Thyroid gland (tissue), 4 donors: Measurements from ENCODE around the gene VEPH1. TPM values are rescaled to one million over a fixed set of nuclear protein-coding genes. Genes with fewer than 3 reads are reported as not detected.

ENCODE experiments used
- DNase-seq, 2 donors: peaks; one replicate each; pipeline ENCODE4 v3.0.0-alpha.2; 2019
- H3K27ac ChIP-seq, 3 donors: fragments of 200-600 bp; sonication (generic); 1 replicate in 2 of 3; 2 replicates in 1 of 3; pipeline ENCODE4 v1.5.1; 2016 to 2019; ENCODE audit warnings: mild to moderate bottlenecking in 1 of 3, moderate library complexity in 1 of 3
- H3K27me3 ChIP-seq: fragments of 200-600 bp; sonication (generic); one replicate; pipeline ENCODE4 v1.5.1; 2019
- H3K36me3 ChIP-seq, 2 donors: fragments of 200-600 bp; sonication (generic); one replicate each; pipeline ENCODE4 v1.5.1; 2016 to 2019
- H3K4me1 ChIP-seq, 2 donors: fragments of 200-600 bp; sonication (generic); one replicate each; pipeline ENCODE4 v1.5.1; 2017 to 2019
- H3K4me3 ChIP-seq, 3 donors: fragments of 200-600 bp; sonication (generic); replicated peaks in 1 of 3; 1 replicate in 2 of 3; 2 replicates in 1 of 3; pipeline ENCODE4 v1.5.1; 2016; ENCODE audit warnings: mild to moderate bottlenecking in 1 of 3
- H3K9me3 ChIP-seq: fragments of 200-600 bp; sonication (generic); one replicate; pipeline ENCODE4 v1.5.1; 2017
- POLR2A ChIP-seq, 2 donors: fragments of 450-650 bp; IDR thresholded peaks; one replicate each; pipeline ENCODE4 v1.6.1; 2017; ENCODE audit warnings: antibody characterized with exemption in 2 of 2, mild to moderate bottlenecking in 2 of 2, moderate library complexity in 1 of 2
- WGBS, 2 donors: methylation state at CpG; one replicate each; pipeline ENCODE4 v1.1.5; 2017; 5-methylcytosine and 5-hydroxymethylcytosine counted together
- intact Hi-C: fragments of 100-400 bp; cut with DNase I; formaldehyde crosslinking; loops from one replicate; pipeline ENCODE4 v1.15.1; 2023
- total RNA-seq, 4 donors: library from RNA; depleted of rRNA; stranded (reverse); fragments of >200 nt; gene quantifications; one replicate each; pipeline ENCODE4 v1.2.3, GENCODE V29; 2016
- TF ChIP-seq, protein P1 (sequence below), 6 experiments: fragments of 200-600 bp in 3 of 6; fragments of 450-650 bp in 3 of 6; sonication (generic) in 3 of 6; IDR thresholded peaks; one replicate each; pipeline ENCODE4 v1.5.1; 2016 to 2019; ENCODE audit warnings: antibody characterized with exemption in 6 of 6, mild to moderate bottlenecking in 2 of 6, inconsistent platforms in 1 of 6, moderate library complexity in 1 of 6

Gene VEPH1
- total RNA-seq, 4 donors from 2014 or later = 1.7 to 12.0 (median 5.0) TPM

- no peak overlapping the region for H3K27ac ChIP-seq
- intact Hi-C loops = no loop called here
- DNase-seq = no peak
- no peaks in the 10 kb centered on the region for H3K36me3 ChIP-seq
- no peaks in the 10 kb centered on the region for H3K27me3 ChIP-seq
- no peaks in the 10 kb centered on the region for H3K9me3 ChIP-seq
- H3K4me3 ChIP-seq = no peak overlapping the region
- H3K4me1 ChIP-seq = no peaks in the 10 kb centered on the region
- 77 to 84% methylated on average over 2 of the region's 2 CpGs for WGBS, 2 donors
- no peak for TF ChIP-seq POLR2A (IDR thresholded peaks at IDR 0.05)
- TF ChIP-seq, protein P1, sequence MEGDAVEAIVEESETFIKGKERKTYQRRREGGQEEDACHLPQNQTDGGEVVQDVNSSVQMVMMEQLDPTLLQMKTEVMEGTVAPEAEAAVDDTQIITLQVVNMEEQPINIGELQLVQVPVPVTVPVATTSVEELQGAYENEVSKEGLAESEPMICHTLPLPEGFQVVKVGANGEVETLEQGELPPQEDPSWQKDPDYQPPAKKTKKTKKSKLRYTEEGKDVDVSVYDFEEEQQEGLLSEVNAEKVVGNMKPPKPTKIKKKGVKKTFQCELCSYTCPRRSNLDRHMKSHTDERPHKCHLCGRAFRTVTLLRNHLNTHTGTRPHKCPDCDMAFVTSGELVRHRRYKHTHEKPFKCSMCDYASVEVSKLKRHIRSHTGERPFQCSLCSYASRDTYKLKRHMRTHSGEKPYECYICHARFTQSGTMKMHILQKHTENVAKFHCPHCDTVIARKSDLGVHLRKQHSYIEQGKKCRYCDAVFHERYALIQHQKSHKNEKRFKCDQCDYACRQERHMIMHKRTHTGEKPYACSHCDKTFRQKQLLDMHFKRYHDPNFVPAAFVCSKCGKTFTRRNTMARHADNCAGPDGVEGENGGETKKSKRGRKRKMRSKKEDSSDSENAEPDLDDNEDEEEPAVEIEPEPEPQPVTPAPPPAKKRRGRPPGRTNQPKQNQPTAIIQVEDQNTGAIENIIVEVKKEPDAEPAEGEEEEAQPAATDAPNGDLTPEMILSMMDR (IDR thresholded peaks at IDR 0.05) = no peak
Measured at GRCh38 chr3:157300094-157300493, 203.1 kb downstream of the VEPH1 start.

- Histone ChIP-seq H3K27me3 (no peaks in the 10 kb centered on the region), H3K4me1 (no peaks in the 10 kb centered on the region), H3K4me3 (no peak overlapping the region), H3K36me3 (no peaks in the 10 kb centered on the region), H3K27ac (no peak overlapping the region), H3K9me3 (no peaks in the 10 kb centered on the region)
- intact Hi-C loops = no loop called here
- no peak for TF ChIP-seq POLR2A (IDR thresholded peaks at IDR 0.05)
- TF ChIP-seq, protein P1 (IDR thresholded peaks at IDR 0.05) = no peak
- 88 to 97% methylated on average over 6 of the region's 6 CpGs for WGBS, 2 donors
- DNase-seq = no peak
Measured at GRCh38 chr3:157297328-157297915, 205.8 kb downstream of the VEPH1 start.

GRCh38 chr3:157294953-157295352, 208.3 kb downstream of the VEPH1 start:
- no peaks in the 10 kb centered on the region for H3K36me3 ChIP-seq
- H3K9me3 ChIP-seq = no peaks in the 10 kb centered on the region
- intact Hi-C loops = no loop called here
- H3K4me1 ChIP-seq = no peaks in the 10 kb centered on the region
- no peak overlapping the region for H3K4me3 ChIP-seq
- TF ChIP-seq, protein P1 (IDR thresholded peaks at IDR 0.05) = no peak
- TF ChIP-seq POLR2A (IDR thresholded peaks at IDR 0.05) = no peak
- DNase-seq = no peak
- no peak overlapping the region for H3K27ac ChIP-seq
- H3K27me3 ChIP-seq = no peaks in the 10 kb centered on the region

DNA sequence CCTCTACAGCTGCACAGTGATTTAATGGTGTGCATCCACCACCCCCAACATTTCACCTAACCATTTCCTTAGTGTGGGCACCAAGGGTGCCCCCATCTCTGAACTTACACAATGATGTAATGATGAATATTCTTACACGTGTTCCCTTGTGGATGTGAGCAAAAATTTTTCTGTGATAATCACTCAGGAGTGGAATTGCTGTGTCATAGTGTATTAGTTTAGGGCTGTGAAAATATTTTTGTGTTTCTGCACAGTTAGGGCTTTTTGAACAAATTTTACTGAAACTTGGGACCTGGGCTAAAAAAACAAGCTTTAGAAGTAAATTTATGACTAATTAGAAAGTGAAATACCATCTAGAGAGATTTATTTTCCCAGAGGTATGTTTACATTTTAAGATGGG, 208.7 kb downstream of the VEPH1 start:
- Histone ChIP-seq H3K9me3 (no peaks in the 10 kb centered on the region), H3K4me3 (no peak overlapping the region), H3K27ac (no peak overlapping the region), H3K36me3 (no peaks in the 10 kb centered on the region), H3K27me3 (no peaks in the 10 kb centered on the region), H3K4me1 (no peaks in the 10 kb centered on the region)
- no peak for DNase-seq
- TF ChIP-seq POLR2A (IDR thresholded peaks at IDR 0.05) = no peak
- TF ChIP-seq, protein P1 (IDR thresholded peaks at IDR 0.05) = no peak
- intact Hi-C loops = no loop called here
- 54 to 65% methylated on average over 1 of the region's 1 CpG for WGBS, 2 donors

GRCh38 chr3:157290766-157291165, 212.4 kb downstream of the VEPH1 start:
- no peaks in the 10 kb centered on the region for H3K36me3 ChIP-seq
- 56 to 80% methylated on average over 2 of the region's 2 CpGs for whole genome bisulfite sequencing, 2 donors
- DNase-seq = no peak
- H3K4me1 ChIP-seq = no peaks in the 10 kb centered on the region
- no peak for TF ChIP-seq POLR2A (IDR thresholded peaks at IDR 0.05)
- TF ChIP-seq, protein P1 (IDR thresholded peaks at IDR 0.05) = no peak
- no peaks in the 10 kb centered on the region for H3K9me3 ChIP-seq
- no peaks in the 10 kb centered on the region for H3K27me3 ChIP-seq
- no peak overlapping the region for H3K27ac ChIP-seq
- intact Hi-C loops = no loop called here
- no peak overlapping the region for H3K4me3 ChIP-seq
